ENCODE results near the gene KIF23.

The KIF23 gene

DNA sequence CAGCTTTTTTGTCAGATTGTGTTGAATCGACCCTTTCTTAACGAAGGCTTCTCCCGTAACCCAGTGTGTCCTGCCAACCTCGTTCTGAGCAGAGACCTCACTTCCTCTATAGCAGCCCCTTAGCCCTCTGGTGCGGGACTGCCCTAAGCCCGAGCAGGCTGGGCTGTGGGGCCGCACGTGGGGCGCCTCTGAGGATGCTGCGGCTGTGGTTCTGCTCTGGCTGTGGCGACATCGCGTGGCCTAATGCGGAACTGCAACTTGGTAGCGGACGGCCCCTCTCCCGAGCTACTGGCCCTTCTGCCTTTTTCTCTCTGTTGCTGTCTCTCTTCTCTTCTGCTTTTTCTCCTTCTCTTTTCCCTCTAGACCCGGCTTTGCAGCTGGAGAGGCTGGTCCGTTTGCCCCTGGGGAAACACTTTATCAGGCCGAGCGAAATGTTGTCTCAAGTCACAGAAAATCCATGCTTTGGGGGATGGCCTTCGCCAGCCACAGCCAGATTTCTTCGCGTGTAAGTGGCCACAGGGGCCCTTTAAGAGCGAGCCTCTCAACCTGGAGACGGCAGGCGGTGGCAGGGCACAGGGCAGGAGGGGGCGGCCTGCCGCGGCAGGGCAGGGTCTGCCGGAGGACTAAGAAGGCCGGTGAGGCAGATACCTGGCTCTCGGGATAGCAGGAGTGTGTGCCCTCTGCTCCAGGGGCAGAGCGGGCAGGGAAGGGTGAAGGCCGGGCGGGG is 19.4 kb upstream of the KIF23 start:
- DNase-seq (ENCODE audit: low spot score), result peak; percentile 81

DNA sequence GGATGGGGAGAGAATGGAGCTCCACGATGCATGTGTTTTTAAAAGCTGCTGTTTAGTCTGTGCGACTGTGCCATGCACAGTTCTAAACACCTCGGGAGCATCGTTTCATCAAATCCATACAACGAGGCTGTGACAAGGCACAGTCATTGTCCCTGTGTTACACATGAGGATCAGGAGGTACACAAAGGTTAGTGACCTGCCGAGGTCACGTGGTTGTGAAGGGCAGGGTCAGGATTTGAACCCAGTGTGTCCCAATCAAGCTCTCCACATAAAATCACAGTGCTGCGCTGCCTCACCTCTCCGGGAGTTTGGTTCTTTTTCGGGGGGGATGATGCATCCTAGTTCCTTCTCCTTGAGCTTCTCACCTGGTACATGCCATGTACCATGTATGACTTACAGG is 18.7 kb upstream of the KIF23 start:
- no peak for DNase-seq (ENCODE audit: low spot score)

GRCh38 chr15:69395991-69396390 is 18.2 kb upstream of the KIF23 start:
- peak; percentile 94 for DNase-seq (ENCODE audit: low spot score)

- DNase-seq (ENCODE audit: low spot score), result no peak
Observed at GRCh38 chr15:69398491-69398891, 15.7 kb upstream of the KIF23 start.

- no peak for DNase-seq (ENCODE audit: low spot score)
Observed at GRCh38 chr15:69400850-69401249, 13.3 kb upstream of the KIF23 start.

- no peak for DNase-seq (ENCODE audit: low spot score)
Observed at GRCh38 chr15:69402816-69403215, 11.3 kb upstream of the KIF23 start.

DNA sequence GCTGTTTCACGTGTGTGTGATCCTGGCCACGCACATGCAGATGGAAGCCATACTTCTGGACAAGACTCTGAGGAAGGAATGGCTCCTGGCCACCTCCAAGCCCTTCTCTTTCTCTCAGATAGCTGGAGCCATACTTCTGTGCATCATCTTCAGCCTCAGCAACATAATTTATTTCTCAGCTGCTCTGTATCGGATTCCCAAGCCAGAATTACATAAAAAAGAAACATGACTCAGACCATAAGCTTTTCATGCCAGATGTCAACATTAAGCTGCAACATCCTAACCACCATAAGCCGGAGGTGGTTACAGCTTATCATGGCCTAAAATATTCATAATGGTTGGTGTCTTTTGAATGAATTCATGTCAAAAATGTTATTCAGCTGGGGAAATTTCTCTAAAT is 10.6 kb upstream of the KIF23 start:
- no peak for DNase-seq (ENCODE audit: low spot score)

GRCh38 chr15:69405110-69405509 is 9.0 kb upstream of the KIF23 start:
- no peak for DNase-seq (ENCODE audit: low spot score)

- no peak for DNase-seq (ENCODE audit: low spot score)
Observed at GRCh38 chr15:69407719-69408400, 6.3 kb upstream of the KIF23 start.

GRCh38 chr15:69408841-69409240 is 5.3 kb upstream of the KIF23 start:
- no peak for DNase-seq (ENCODE audit: low spot score)

- DNase-seq (ENCODE audit: low spot score), result peak; percentile 70
Observed at GRCh38 chr15:69410248-69410874, 3.8 kb upstream of the KIF23 start.

- no peak for DNase-seq (ENCODE audit: low spot score)
Observed at GRCh38 chr15:69412274-69412673, 1.9 kb upstream of the KIF23 start.

DNA sequence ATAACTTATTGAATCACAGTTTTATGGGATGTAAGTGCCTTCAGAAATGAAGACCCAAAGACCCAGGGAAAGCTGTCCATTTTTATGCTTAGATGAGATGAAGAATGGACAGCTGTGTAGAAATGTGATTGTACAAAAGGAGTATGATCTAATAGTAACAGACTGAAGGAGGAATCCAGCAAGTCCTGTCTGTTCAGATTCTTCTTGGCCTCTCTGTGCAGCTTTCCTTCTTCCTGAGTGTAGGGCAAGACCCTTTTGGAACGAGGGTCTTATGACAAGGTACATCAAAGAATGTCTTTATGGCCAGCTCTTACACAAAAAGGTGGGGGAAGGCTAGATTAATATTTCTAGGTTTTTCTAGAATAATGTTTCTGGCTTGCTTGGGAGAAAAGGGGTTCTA is 1.4 kb upstream of the KIF23 start:
- DNase-seq (ENCODE audit: low spot score), result no peak

- peak; percentile 19 for DNase-seq (ENCODE audit: low spot score)
Observed at GRCh38 chr15:69414701-69415167, 585 bp downstream of the KIF23 start.

DNA sequence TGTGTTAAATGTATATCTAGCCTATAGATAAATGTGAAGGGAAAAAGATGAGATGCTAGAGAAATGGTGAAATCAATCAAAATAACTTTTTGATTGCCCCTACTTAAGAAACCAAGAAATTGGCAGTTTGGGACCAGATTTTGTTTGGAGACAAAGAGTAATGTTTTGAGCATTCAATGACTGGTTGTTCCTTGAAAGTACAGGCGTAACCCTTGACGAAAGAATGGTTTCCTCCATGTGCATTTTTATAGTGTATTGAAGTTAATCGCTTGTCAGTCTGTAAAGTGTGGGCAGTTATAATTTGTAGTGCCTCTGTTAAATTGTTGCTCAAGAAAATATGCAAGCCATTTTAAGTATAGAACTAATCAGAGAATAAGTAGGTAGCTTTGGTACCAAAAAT is 1.2 kb downstream of the KIF23 start:
- no peak for DNase-seq (ENCODE audit: low spot score)

- DNase-seq (ENCODE audit: low spot score), result no peak
Observed at GRCh38 chr15:69417581-69417980, 3.4 kb downstream of the KIF23 start.

DNA sequence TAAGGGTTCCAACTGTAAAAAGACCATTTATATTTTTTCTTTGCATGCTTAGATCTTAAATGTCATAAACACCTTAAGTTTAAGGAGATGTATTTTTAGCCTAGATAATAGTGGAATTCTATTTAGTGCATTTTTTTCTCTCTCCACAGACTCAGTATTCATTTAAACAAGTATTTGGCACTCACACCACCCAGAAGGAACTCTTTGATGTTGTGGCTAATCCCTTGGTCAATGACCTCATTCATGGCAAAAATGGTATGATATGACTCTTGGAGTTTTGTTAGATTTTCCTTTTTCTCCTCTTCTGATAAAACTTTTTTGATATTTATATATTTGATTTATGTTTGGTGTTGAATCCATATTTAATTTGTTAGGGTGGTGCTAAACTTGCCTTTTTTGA is 7.3 kb downstream of the KIF23 start:
- DNase-seq (ENCODE audit: low spot score), result no peak

GRCh38 chr15:69422336-69422895 is 8.3 kb downstream of the KIF23 start:
- no peak for DNase-seq (ENCODE audit: low spot score)

DNA sequence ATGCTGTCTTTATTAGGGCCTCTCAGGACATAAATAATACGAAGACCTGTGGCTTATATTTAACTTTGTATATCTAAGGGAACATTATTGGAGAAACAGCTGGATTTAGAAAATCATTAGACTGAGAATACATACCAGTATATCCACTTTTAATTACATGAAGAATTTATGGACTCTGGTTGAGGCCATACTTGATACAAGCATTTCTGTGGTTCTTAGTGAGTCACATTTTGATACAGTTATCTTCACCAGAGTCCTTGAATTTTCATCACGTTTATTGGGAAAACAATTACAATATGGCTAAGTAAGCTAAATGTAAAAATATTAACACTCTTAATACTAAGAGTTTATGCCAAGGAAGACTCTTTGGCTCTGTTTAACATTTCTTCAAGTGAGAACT is 9.9 kb downstream of the KIF23 start:
- DNase-seq (ENCODE audit: low spot score), result no peak

GRCh38 chr15:69424748-69425413 is 10.7 kb downstream of the KIF23 start:
- DNase-seq (ENCODE audit: low spot score), result no peak

DNA sequence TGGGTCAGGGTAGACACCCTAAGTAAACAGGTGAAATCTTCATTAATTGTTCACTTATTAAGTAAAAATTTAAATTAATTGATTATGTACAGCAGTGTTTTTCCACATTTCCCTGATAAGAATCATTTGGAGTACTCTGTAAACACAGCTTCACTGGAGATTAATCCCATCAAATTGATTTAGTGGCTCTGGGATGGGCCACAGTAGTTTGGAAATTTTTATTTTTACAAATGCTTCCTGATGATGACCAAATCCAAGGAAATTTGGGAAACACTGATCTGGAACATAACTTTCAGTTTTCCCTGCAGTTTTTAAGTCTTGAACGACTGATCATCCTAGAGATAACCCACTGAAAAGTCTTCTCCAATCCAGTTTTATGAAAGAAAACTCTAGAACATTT is 19.7 kb downstream of the KIF23 start:
- DNase-seq (ENCODE audit: low spot score), result no peak

GRCh38 chr15:69434238-69434637 is 20.1 kb downstream of the KIF23 start:
- DNase-seq (ENCODE audit: low spot score), result no peak
